Neuronal stem cell (in vitro differentiated cells): Measurements from ENCODE around the gene PHETA2.
A peak's percentile ranks its signal among the peaks of the same experiment; 100 is the strongest.

Experiments
- DNase-seq: peaks from one replicate; pipeline ENCODE4 v3.0.0-alpha.2; 2013; ENCODE audit warnings: low spot score
- H2AFZ ChIP-seq: one replicate; pipeline ENCODE4 v1.6.1; 2013; ENCODE audit warnings: mild to moderate bottlenecking, low read length, inconsistent platforms
- H2AK5ac ChIP-seq: 2 replicates; pipeline ENCODE4 v1.6.1; 2013; ENCODE audit warnings: low read depth, mild to moderate bottlenecking, inconsistent platforms, low read length, moderate library complexity, mixed read lengths
- H2BK120ac ChIP-seq: 2 replicates; pipeline ENCODE4 v1.6.1; 2013; ENCODE audit warnings: low read depth, mild to moderate bottlenecking, inconsistent platforms, low read length, moderate library complexity, mixed read lengths
- H2BK12ac ChIP-seq: one replicate; pipeline ENCODE4 v1.6.1; 2013; ENCODE audit warnings: low read length, inconsistent platforms
- H2BK15ac ChIP-seq: 2 replicates; pipeline ENCODE4 v1.6.1; 2013; ENCODE audit warnings: mild to moderate bottlenecking, low read length, inconsistent platforms, mixed read lengths
- H2BK5ac ChIP-seq: one replicate; pipeline ENCODE4 v1.6.1; 2013; ENCODE audit warnings: inconsistent platforms, mild to moderate bottlenecking, low read length, moderate library complexity
- H3K14ac ChIP-seq: one replicate; pipeline ENCODE4 v1.6.1; 2013; ENCODE audit warnings: low read length, inconsistent platforms
- H3K18ac ChIP-seq: 2 replicates; pipeline ENCODE4 v1.6.1; 2013; ENCODE audit warnings: low read length, inconsistent platforms
- H3K23ac ChIP-seq: 2 replicates; pipeline ENCODE4 v1.6.1; 2013; ENCODE audit warnings: low read depth, mild to moderate bottlenecking, mixed read lengths, low read length, inconsistent platforms; ENCODE audit not compliant: poor library complexity
- H3K27ac ChIP-seq: replicated peaks from 3 replicates; pipeline ENCODE4 v1.5.1; 2013; ENCODE audit warnings: low read length, inconsistent platforms
- H3K27me3 ChIP-seq, 3 experiments: 2 replicates each; pipeline ENCODE4 v1.6.1; 2013; ENCODE audit warnings: low read length in 3 of 3, mild to moderate bottlenecking in 2 of 3, inconsistent platforms in 1 of 3, low read depth in 1 of 3, mixed read lengths in 1 of 3, moderate library complexity in 1 of 3; ENCODE audit not compliant: control insufficient read depth in 3 of 3, insufficient read depth in 3 of 3
- H3K36me3 ChIP-seq, 2 donors: replicated peaks in 1 of 2; 2 replicates each; pipeline ENCODE4 v1.6.1; 2013; ENCODE audit warnings: low read length in 2 of 2; ENCODE audit not compliant: control insufficient read depth in 2 of 2, insufficient read depth in 2 of 2
- H3K4ac ChIP-seq: 2 replicates; pipeline ENCODE4 v1.6.1; 2013; ENCODE audit warnings: inconsistent platforms, mild to moderate bottlenecking, low read length, moderate library complexity
- H3K4me1 ChIP-seq, 2 donors: 1 replicate in 1 of 2; 2 replicates in 1 of 2; pipeline ENCODE4 v1.6.1; 2013; ENCODE audit warnings: low read length in 2 of 2, low read depth in 1 of 2; ENCODE audit not compliant: control insufficient read depth in 2 of 2, insufficient read depth in 1 of 2
- H3K4me2 ChIP-seq: one replicate; pipeline ENCODE4 v1.6.1; 2013; ENCODE audit warnings: mild to moderate bottlenecking, low read length, inconsistent platforms; ENCODE audit not compliant: insufficient read depth, poor library complexity, severe bottlenecking
- H3K4me3 ChIP-seq, 2 donors: 2 replicates each; pipeline ENCODE4 v1.5.1; 2013; ENCODE audit warnings: low read length in 2 of 2, mild to moderate bottlenecking in 2 of 2, inconsistent platforms in 1 of 2, moderate library complexity in 1 of 2
- H3K79me1 ChIP-seq: one replicate; pipeline ENCODE4 v1.6.1; 2013; ENCODE audit warnings: low read depth, mild to moderate bottlenecking, inconsistent platforms, low read length, moderate library complexity
- H3K9ac ChIP-seq: one replicate; pipeline ENCODE4 v1.6.1; 2013; ENCODE audit warnings: mild to moderate bottlenecking, low read depth, low read length, inconsistent platforms; ENCODE audit not compliant: poor library complexity
- H3K9me3 ChIP-seq, 2 donors: replicated peaks in 1 of 2; 2 replicates each; pipeline versions ENCODE3 to v1.6.1; 2013; ENCODE audit warnings: low read length in 2 of 2, mild to moderate bottlenecking in 2 of 2, inconsistent platforms in 1 of 2, low read depth in 1 of 2, mixed read lengths in 1 of 2, moderate library complexity in 1 of 2; ENCODE audit not compliant: control insufficient read depth in 2 of 2, insufficient read depth in 1 of 2
- H4K8ac ChIP-seq: one replicate; pipeline ENCODE4 v1.6.1; 2013; ENCODE audit warnings: low read depth, mild to moderate bottlenecking, inconsistent platforms, low read length, moderate library complexity
- H4K91ac ChIP-seq: one replicate; pipeline ENCODE4 v1.6.1; 2013; ENCODE audit warnings: low read length, low read depth, mild to moderate bottlenecking, inconsistent platforms; ENCODE audit not compliant: poor library complexity
- WGBS, 2 donors: extraction: QIAGEN DNeasy Blood & Tissue Kit; methylation state at CpG; one replicate each; pipeline ENCODE4 v1.1.7; 2013; ENCODE audit warnings: missing lambda C conversion rate in 2 of 2, mixed read lengths in 1 of 2; ENCODE audit not compliant: insufficient read length in 2 of 2, insufficient replicate concordance in 1 of 2; ENCODE audit errors: extremely low coverage in 2 of 2; 5-methylcytosine and 5-hydroxymethylcytosine counted together

The PHETA2 gene

DNA sequence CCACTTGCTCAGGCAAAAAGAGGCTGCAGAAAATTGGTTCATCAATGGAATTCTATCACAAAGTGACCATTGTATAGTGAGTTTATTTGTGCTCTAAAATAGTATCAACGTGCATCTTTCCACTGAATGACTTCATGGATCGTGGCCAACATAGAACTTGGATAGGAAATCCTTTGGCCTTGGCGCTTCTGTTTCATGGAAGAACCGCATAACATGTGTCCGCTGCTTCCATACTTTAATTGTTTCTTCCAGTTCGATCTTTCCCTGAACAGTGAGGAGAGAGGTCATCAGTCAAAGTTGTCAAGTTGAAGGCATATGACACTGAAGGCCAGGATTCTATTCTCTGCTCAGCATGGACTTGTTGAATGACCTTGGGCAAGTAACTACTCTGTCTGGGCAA is 12.0 kb downstream of the PHETA2 start:
- Histone ChIP-seq H2BK12ac (no peak overlapping the region), H3K23ac (no peak overlapping the region), H2BK120ac (no peak overlapping the region), H3K9ac (no peak overlapping the region), H3K18ac (no peak overlapping the region), H3K36me3 (peaks cover 20 to 70% of the 10 kb centered on the region in 2 donors), H3K79me1 (no peaks in the 10 kb centered on the region), H3K14ac (no peak overlapping the region), H3K9me3 (peaks cover 2 to 14% of the 10 kb centered on the region in 2 donors), H2AFZ (no peak overlapping the region), H4K8ac (no peak overlapping the region), H3K4ac (no peak overlapping the region), H3K27me3 (no peaks in the 10 kb centered on the region), H3K27ac (no peak overlapping the region), H3K4me3 (no peak overlapping the region), H4K91ac (no peak overlapping the region), H2BK15ac (no peak overlapping the region), H3K4me2 (no peak overlapping the region), H3K4me1 (peaks cover 0 to 1% of the 10 kb centered on the region in 2 donors), H2BK5ac (no peak overlapping the region), H2AK5ac (no peak overlapping the region)
- no peak for DNase-seq
- no CpG with 5 or more reads among the region's 6 CpGs for WGBS, 2 donors

DNA sequence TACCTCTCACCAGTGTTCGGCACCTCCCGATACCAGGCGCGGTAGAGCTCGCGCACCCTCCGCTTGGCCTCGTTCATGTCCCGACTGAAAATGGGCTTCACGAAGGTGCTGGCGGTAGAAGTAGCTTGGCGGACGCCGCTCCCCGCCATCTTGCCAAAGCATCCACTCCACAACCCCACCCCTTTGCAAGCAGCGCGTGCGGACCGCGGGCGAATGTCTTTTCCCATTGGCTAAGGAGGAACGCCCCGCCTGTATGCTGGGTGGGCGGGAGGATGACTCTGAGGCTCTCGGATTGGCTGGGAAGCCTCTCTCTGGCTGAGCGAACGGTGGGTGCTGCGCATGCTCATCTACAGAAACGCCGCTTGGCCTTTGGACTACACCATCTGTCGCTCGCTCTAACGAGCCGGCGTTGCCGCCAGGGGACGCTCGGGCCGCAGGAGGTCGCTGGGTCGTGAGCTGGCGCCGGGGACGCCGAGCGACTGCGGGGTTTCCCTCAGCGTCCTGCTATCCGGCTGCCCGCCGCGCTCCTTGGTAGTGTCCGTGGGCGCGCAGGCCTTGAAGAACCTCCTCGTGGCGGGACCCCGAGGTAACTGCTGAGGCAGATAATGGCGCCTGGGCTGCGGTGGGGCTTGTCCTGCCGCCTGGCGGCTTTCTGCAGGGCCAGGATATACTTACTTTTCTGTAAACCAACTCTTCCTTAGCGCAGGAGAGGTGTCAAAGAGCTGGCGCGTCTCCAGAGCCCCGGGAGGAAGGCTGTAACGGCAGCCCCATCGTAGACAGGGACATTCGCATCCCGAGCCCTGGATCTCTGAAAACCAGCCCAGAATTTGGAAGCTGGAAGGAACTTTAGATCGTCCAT is 16.8 kb downstream of the PHETA2 start, which contains the start of gene NDUFA6:
NDUFA6 (minus strand) TSS at position 177 of the 859 bp plus-strand sequence; CDS start at position 149, 28 bp downstream.
- Histone ChIP-seq H3K9ac (peak within 1 kb of the TSS; percentile 98), H3K79me1 (no peaks in the 10 kb centered on the region), H3K27me3 (peaks cover 0 to 2% (median 0%) of the 10 kb centered on the region in 3 experiments), H2BK120ac (peak within 1 kb of the TSS; percentile 44), H3K4ac (no peak within 1 kb of the TSS), H4K8ac (no peak within 1 kb of the TSS), H3K27ac (peak within 1 kb of the TSS; percentile 77), H2BK15ac (no peak within 1 kb of the TSS), H3K4me2 (peak within 1 kb of the TSS; percentile 98), H2BK5ac (peak within 1 kb of the TSS; percentile 85), H2AK5ac (peak within 1 kb of the TSS; percentile 77), H2AFZ (peak within 1 kb of the TSS; percentile 96), H3K4me1 (peaks cover 3 to 4% of the 10 kb centered on the region in 2 donors), H3K9me3 (peaks cover 2 to 14% of the 10 kb centered on the region in 2 donors), H3K4me3 (peak within 1 kb of the TSS; percentile 87 to 97), H3K18ac (peak within 1 kb of the TSS; percentile 97), H4K91ac (no peak within 1 kb of the TSS), H3K14ac (peak within 1 kb of the TSS; percentile 85), H3K36me3 (peaks cover 11 to 30% of the 10 kb centered on the region in 2 donors), H3K23ac (peak within 1 kb of the TSS; percentile 87), H2BK12ac (no peak within 1 kb of the TSS)
- DNase-seq, result peak; percentile 98
- no CpG with 5 or more reads among the region's 71 CpGs for WGBS, 2 donors

GRCh38 chr22:42091455-42091782 is 17.4 kb downstream of the PHETA2 start:
- H3K79me1 ChIP-seq, result peaks cover 2% of the 10 kb centered on the region
- no peak overlapping the region for H3K23ac ChIP-seq
- H2BK15ac ChIP-seq, result no peak overlapping the region
- no peak overlapping the region for H2BK5ac ChIP-seq
- no peak overlapping the region for H4K91ac ChIP-seq
- H2BK12ac ChIP-seq, result no peak overlapping the region
- peaks cover 0 to 2% (median 0%) of the 10 kb centered on the region in 3 experiments for H3K27me3 ChIP-seq
- H3K9ac ChIP-seq, result peak overlapping the region; percentile 73
- H2AK5ac ChIP-seq, result no peak overlapping the region
- H2AFZ ChIP-seq, result peak overlapping the region; percentile 96
- whole genome bisulfite sequencing, 2 donors, result no CpG with 5 or more reads among the region's 7 CpGs
- no peak overlapping the region for H3K18ac ChIP-seq
- peaks cover 3 to 14% of the 10 kb centered on the region in 2 donors for H3K9me3 ChIP-seq
- no peak overlapping the region for H3K4ac ChIP-seq
- H3K4me1 ChIP-seq, result peaks cover 3 to 4% of the 10 kb centered on the region in 2 donors
- H3K36me3 ChIP-seq, result peaks cover 7 to 24% of the 10 kb centered on the region in 2 donors
- no peak for DNase-seq
- no peak overlapping the region for H4K8ac ChIP-seq
- peak overlapping the region; percentile 74 to 87 for H3K4me3 ChIP-seq
- no peak overlapping the region for H3K14ac ChIP-seq
- no peak overlapping the region for H2BK120ac ChIP-seq
- no peak overlapping the region for H3K27ac ChIP-seq
- H3K4me2 ChIP-seq, result peak overlapping the region; percentile 98

DNA sequence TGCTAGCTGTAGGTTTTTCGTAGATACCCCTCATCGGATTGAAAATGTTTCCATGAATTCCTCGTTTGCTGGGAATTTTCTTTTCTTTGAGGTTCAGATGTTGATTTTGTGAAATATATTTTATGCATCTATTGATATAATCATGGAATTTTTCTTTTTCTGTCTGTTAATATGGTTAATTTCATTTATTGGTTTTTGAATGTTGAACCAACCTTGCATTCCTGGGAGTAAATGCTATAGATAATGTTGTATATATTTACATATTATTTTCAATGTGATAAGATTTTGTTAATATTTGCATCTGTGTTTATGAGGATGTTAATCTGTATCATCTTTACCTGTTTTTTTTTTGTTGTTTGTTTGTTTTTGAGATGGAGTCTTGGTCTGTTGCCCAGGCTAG is 27.2 kb downstream of the PHETA2 start:
- peaks cover 3% of the 10 kb centered on the region for H3K79me1 ChIP-seq
- H2BK120ac ChIP-seq, result no peak overlapping the region
- WGBS, 2 donors, result no CpG with 5 or more reads among the region's 3 CpGs
- no peak overlapping the region for H3K23ac ChIP-seq
- H2BK15ac ChIP-seq, result no peak overlapping the region
- H3K18ac ChIP-seq, result no peak overlapping the region
- H3K36me3 ChIP-seq, result no peaks in the 10 kb centered on the region
- H3K9me3 ChIP-seq, result peaks cover 4 to 42% of the 10 kb centered on the region in 2 donors
- H3K4me3 ChIP-seq, result no peak overlapping the region
- H2AFZ ChIP-seq, result no peak overlapping the region
- H3K14ac ChIP-seq, result no peak overlapping the region
- no peak overlapping the region for H4K91ac ChIP-seq
- no peak overlapping the region for H4K8ac ChIP-seq
- no peak overlapping the region for H3K4ac ChIP-seq
- H3K27me3 ChIP-seq, result no peaks in the 10 kb centered on the region
- no peak overlapping the region for H2BK5ac ChIP-seq
- no peak overlapping the region for H2BK12ac ChIP-seq
- no peak overlapping the region for H3K27ac ChIP-seq
- H3K4me1 ChIP-seq, result no peaks in the 10 kb centered on the region
- H3K9ac ChIP-seq, result no peak overlapping the region
- H3K4me2 ChIP-seq, result no peak overlapping the region
- no peak overlapping the region for H2AK5ac ChIP-seq
- DNase-seq, result no peak
